Measurements from ENCODE around the gene TMEM255B.

DNA sequence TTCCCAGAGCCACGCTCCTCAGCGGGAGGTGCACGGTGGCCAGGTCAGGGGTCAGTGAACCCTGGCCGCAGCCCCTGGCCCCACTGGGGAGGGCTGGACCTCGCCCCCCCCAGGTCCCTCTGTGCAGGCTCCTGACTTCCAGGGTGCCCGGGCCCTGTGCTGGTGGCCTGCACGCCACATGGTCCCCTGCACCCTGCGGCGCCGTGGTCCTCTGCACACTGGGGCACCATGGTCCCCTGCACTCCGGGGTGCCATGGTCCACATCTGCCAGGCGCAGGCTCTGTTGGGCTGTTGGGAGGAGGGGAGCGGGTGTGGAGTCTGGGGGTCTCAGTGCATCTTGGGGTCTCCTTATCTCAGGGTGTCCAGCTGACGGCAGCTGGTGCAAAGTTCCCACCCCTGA, 23.3 kb upstream of the TMEM255B start:
- TF ChIP-seq RELA (CRISPR knock-in tag; IDR thresholded peaks at IDR 0.05; ENCODE audit: borderline replicate concordance) (no peak), CREB1 (CRISPR knock-in tag; IDR thresholded peaks at IDR 0.05) (no peak), CTCF (IDR thresholded peaks at IDR 0.05) (no peak), MXD4 (CRISPR knock-in tag; IDR thresholded peaks at IDR 0.05; ENCODE audit: borderline replicate concordance) (no peak), PREB (CRISPR knock-in tag; IDR thresholded peaks at IDR 0.05; ENCODE audit: borderline replicate concordance) (no peak), CBFB (CRISPR knock-in tag; IDR thresholded peaks at IDR 0.05; ENCODE audit: low read depth) (no peak), ZNF416 (CRISPR knock-in tag; IDR thresholded peaks at IDR 0.05) (no peak), NR2C2 (CRISPR knock-in tag; IDR thresholded peaks at IDR 0.05) (no peak), USF1 (CRISPR knock-in tag; IDR thresholded peaks at IDR 0.05) (no peak), IRF2 (CRISPR knock-in tag; IDR thresholded peaks at IDR 0.05; ENCODE audit: borderline replicate concordance, low read depth) (no peak)
- TF ChIP-seq, protein P1, sequence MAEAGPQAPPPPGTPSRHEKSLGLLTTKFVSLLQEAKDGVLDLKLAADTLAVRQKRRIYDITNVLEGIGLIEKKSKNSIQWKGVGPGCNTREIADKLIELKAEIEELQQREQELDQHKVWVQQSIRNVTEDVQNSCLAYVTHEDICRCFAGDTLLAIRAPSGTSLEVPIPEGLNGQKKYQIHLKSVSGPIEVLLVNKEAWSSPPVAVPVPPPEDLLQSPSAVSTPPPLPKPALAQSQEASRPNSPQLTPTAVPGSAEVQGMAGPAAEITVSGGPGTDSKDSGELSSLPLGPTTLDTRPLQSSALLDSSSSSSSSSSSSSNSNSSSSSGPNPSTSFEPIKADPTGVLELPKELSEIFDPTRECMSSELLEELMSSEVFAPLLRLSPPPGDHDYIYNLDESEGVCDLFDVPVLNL (CRISPR knock-in tag; IDR thresholded peaks at IDR 0.05; ENCODE audit: borderline replicate concordance, low read depth): no peak
